OCI-LY3 (cell line): Measurements from ENCODE around the gene PLPPR2.
"Not testable (repeated sequence)": the region's sequence is repeated elsewhere in the genome, so short reads cannot be mapped to it uniquely, and the experiment has no call there.

ENCODE experiments used
- EZH2phosphoT487 ChIP-seq: fragments of 200-600 bp; shearing (Covaris generic); IDR thresholded peaks from 2 replicates; pipeline ENCODE4 v1.6.1; 2018; ENCODE audit warnings: antibody characterized with exemption, mixed run types, low read depth
- TF ChIP-seq, protein P1 (sequence below): fragments of 200-600, 300-600 bp; sonication (generic); IDR thresholded peaks from 2 replicates; pipeline ENCODE4 v1.5.1; 2014; ENCODE audit warnings: antibody characterized with exemption, low read length, low read depth

DNA sequence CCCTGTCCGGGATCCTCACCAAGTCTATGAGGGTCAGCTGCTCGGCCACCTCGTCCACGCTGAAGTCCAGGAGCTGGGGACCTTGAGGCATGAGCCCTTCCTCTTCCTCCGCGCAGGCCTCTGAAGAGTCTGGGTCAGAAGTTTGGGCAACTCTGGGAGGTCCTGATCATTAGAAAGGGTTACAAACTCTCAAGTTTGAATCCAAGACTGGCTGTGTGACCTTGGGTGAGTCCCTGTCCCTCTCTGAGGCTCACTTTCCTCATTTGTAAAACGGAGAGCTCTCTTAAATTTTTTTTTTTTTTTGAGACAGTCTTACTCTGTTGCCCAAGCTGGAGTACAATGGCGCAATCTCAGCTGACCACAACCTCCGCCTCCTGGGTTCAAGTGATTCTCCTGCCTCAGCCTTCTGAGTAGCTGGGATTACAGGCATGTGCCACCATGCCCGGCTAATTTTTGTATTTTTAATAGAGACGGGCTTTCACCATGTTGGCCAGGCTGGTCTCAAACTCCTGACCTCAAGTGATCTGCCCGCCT lies 51.5 kb downstream of the PLPPR2 start:
- TF ChIP-seq, protein P1, sequence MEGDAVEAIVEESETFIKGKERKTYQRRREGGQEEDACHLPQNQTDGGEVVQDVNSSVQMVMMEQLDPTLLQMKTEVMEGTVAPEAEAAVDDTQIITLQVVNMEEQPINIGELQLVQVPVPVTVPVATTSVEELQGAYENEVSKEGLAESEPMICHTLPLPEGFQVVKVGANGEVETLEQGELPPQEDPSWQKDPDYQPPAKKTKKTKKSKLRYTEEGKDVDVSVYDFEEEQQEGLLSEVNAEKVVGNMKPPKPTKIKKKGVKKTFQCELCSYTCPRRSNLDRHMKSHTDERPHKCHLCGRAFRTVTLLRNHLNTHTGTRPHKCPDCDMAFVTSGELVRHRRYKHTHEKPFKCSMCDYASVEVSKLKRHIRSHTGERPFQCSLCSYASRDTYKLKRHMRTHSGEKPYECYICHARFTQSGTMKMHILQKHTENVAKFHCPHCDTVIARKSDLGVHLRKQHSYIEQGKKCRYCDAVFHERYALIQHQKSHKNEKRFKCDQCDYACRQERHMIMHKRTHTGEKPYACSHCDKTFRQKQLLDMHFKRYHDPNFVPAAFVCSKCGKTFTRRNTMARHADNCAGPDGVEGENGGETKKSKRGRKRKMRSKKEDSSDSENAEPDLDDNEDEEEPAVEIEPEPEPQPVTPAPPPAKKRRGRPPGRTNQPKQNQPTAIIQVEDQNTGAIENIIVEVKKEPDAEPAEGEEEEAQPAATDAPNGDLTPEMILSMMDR = not testable (repeated sequence)
- not testable (repeated sequence) for TF ChIP-seq EZH2phosphoT487
